HG02588 (cell line): Measurements from ENCODE around the gene AMIGO2.

Source experiments
- ATAC-seq: cut with Tn5 transposase; IDR thresholded peaks from one replicate; pipeline ENCODE4 v1.9.1; 2021; ENCODE audit warnings: mild to moderate bottlenecking, moderate library complexity; ENCODE audit not compliant: unreplicated experiment

AMIGO2 gene

GRCh38 chr12:47038270-47038748 lies 41.5 kb downstream of the AMIGO2 start:
- no peak for ATAC-seq

- ATAC-seq: no peak
Observed at GRCh38 chr12:47035484-47035883, 44.3 kb downstream of the AMIGO2 start.

- ATAC-seq: no peak
Observed at GRCh38 chr12:47034661-47035060, 45.1 kb downstream of the AMIGO2 start.

DNA sequence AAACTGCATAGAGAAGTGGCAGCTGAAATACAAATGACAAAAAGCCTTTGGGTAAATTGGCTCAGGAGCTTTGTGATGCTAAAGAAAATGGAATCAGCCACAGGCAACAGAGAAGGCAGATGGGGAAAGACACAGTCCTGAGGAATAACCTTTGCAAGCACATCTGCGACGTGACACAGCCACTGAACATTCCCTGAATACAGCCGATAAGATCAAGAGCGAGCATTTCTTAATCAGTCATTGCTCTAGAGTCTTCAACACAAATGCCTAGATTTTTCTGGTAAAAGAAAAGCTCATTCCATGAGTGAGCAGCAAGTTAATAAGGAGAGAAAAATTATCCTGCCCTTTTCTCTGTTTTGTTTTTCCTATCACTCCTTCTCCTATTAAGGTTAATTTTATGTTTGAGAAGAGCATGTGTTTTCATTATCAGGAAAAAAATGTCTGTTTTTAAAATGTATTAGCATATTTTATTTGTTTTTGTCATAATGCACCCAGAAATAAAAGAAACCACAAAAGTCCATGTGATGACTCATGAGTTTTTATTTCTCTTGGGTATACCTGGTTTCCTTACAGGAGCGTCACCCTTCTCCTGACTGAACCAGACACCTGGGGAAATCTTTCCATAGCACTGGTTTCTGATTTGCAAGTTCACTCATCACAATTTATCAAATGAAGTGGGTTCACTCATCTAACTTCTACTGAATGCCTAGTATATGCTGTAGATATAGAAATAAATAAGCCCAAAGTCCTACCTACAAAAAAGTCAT lies 45.8 kb downstream of the AMIGO2 start:
- ATAC-seq: no peak

DNA sequence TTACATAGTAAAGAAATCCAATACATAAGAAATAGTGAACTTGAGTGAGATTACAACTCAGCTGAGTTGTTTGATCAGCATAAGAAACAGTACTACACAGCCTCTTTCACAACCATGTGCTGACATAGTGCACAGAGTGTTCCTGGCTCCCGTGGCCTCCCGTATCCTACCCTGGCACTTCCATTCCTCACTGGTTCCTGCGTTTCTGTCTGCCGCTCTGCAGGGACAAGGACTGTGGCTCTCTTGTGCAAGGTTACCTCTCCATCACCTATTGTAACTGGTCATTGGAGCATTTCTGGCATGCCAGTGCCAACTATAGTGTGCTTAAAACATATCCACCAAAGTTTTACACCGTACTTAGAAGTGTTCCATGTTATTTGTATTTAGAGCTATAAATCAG lies 46.7 kb downstream of the AMIGO2 start:
- no peak for ATAC-seq

- ATAC-seq: no peak
Observed at GRCh38 chr12:47032644-47033043, 47.1 kb downstream of the AMIGO2 start.

- no peak for ATAC-seq
Observed at GRCh38 chr12:47029903-47030302, 49.9 kb downstream of the AMIGO2 start.

DNA sequence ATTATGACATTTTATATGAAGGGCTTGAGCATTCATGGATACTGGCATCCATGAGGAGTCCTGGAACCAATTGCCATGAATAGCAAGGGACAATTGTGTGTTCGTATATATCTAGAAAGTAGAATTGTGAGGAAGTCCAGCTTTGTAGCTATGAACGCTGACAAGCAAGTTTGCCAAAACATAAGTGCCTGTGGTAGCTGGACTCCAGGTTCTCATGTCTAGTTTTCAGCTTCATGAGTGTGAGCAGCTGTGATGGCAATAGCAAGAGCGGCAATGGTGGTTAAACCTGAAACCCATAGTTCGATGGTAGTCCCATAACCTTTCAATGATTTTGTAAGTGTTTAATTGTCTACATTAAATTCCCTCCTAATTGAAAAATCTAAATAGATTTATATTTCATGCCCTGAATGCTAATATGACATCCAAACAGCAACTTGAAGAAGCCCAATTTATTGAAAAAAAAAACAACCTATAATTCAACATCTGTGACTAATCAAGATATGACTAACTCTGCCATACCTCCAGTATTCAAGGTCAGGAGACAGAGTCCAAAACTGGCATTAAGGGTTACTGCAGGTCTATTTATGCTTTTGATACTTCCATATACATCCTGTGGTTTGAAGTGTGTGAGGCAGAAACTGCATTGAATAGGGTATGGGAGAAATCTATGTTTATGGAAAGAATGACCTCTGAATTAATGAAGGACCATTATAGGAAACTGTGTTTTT lies 50.6 kb downstream of the AMIGO2 start:
- ATAC-seq: no peak

- no peak for ATAC-seq
Observed at GRCh38 chr12:47028186-47028585, 51.6 kb downstream of the AMIGO2 start.
